Measurements from ENCODE around the gene TNC. TPM values are rescaled to one million over a fixed set of nuclear protein-coding genes. Genes with fewer than 3 reads are reported as not detected.

Gene TNC
- total and polyA plus RNA-seq, 10 of the 15 experiments (the other 5 are each of a cell fraction or from before 2014, with no cell fraction given): 0.05 to 4.2 (median 0.14) TPM

DNA sequence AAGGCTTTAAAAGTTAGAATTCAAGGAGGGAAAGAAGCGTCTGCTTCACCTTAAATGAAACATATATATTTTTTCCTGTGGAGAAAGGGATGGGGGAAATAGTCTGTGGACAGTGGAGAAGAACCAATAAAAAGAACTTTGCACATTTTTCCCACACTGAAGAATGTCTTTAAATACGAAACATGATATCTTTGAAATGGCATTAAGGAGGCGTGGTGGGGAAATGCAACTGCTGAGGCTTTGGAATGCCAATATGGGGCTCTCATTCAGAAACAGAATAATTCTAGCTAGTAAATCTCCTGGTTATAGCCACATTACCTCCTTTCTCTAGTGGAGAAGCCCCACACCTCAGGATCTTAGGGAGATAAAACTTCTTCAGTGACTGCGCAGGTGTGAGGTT, 46.8 kb downstream of the TNC start:
- WGBS (ENCODE audit: insufficient coverage, insufficient replicate concordance, low lambda C conversion rate, missing lambda C conversion rate): 21% methylated on average over 4 of the region's 4 CpGs
- H3K9me3 ChIP-seq (replicated peaks; ENCODE audit: control insufficient read depth, insufficient read depth, low read length): no peaks in the 10 kb centered on the region
- H3K36me3 ChIP-seq (ENCODE audit: control insufficient read depth in 2 of 2, insufficient read depth in 2 of 2, low read length in 1 of 2): no peaks in the 10 kb centered on the region
- peaks cover 0 to 1% of the 10 kb centered on the region in 2 experiments; a peak in 1 of 4 replicates for H3K27me3 ChIP-seq (replicated peaks in 1 of 2; ENCODE audit: control insufficient read depth in 2 of 2, insufficient read depth in 2 of 2, low read length in 1 of 2)
- ATAC-seq: no peak
- ChIA-PET POLR2A (no interaction called here), SMC1A (ENCODE audit: uncharacterized antibody, unreplicated experiment) (no interaction called here), RAD21 (ENCODE audit: unreplicated experiment) (interaction anchor here (1.0 kb wide), 1 partner anchor 12 kb away, joined by 3 read pairs; no protein-coding TSS in a partner anchor), CTCF (no interaction called here)
- no TSS peak for BruUV-seq (replicated peaks)
- no peaks in the 10 kb centered on the region for H3K79me2 ChIP-seq (ENCODE audit: control insufficient read depth, insufficient read depth, low read length)
- H2AFZ ChIP-seq (ENCODE audit: control insufficient read depth, low read depth, low read length): no peak overlapping the region
- H3K27ac ChIP-seq (ENCODE audit: control insufficient read depth, insufficient read depth): no peak overlapping the region
- FAIRE-seq: no peak
- no peaks in the 10 kb centered on the region for H3K4me1 ChIP-seq (ENCODE audit: control insufficient read depth, insufficient read depth, low read length)
- no peaks in the 10 kb centered on the region for H4K20me1 ChIP-seq (ENCODE audit: control insufficient read depth, insufficient read depth)
- no peak overlapping the region for H3K4me2 ChIP-seq (ENCODE audit: control insufficient read depth, insufficient read depth)
- in situ Hi-C loops (cut with MboI): no loop called here
- no peak overlapping the region for H3K4me3 ChIP-seq
- no peak for DNase-seq (ENCODE audit: low read depth, low spot score)
- H3K9ac ChIP-seq (ENCODE audit: control insufficient read depth, insufficient read depth, low read length): no peak overlapping the region
- intact Hi-C loops (cut with micrococcal nuclease; ENCODE audit: unreplicated experiment): no loop called here
- TF ChIP-seq, protein P1, sequence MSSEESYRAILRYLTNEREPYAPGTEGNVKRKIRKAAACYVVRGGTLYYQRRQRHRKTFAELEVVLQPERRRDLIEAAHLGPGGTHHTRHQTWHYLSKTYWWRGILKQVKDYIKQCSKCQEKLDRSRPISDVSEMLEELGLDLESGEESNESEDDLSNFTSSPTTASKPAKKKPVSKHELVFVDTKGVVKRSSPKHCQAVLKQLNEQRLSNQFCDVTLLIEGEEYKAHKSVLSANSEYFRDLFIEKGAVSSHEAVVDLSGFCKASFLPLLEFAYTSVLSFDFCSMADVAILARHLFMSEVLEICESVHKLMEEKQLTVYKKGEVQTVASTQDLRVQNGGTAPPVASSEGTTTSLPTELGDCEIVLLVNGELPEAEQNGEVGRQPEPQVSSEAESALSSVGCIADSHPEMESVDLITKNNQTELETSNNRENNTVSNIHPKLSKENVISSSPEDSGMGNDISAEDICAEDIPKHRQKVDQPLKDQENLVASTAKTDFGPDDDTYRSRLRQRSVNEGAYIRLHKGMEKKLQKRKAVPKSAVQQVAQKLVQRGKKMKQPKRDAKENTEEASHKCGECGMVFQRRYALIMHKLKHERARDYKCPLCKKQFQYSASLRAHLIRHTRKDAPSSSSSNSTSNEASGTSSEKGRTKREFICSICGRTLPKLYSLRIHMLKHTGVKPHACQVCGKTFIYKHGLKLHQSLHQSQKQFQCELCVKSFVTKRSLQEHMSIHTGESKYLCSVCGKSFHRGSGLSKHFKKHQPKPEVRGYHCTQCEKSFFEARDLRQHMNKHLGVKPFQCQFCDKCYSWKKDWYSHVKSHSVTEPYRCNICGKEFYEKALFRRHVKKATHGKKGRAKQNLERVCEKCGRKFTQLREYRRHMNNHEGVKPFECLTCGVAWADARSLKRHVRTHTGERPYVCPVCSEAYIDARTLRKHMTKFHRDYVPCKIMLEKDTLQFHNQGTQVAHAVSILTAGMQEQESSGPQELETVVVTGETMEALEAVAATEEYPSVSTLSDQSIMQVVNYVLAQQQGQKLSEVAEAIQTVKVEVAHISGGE (CRISPR knock-in tag; IDR thresholded peaks at IDR 0.05): no peak
- TF ChIP-seq EP300 (IDR thresholded peaks at IDR 0.05; ENCODE audit: borderline replicate concordance in 1 of 2, control insufficient read depth in 1 of 2, low read depth in 2 of 2, low read length in 2 of 2) (no peak), BHLHE40 (IDR thresholded peaks at IDR 0.05; ENCODE audit: borderline replicate concordance in 1 of 2, low read depth in 2 of 2, low read length in 1 of 2) (no peak), HCFC1 (IDR thresholded peaks at IDR 0.05; ENCODE audit: low read length) (no peak), PAX5 (IDR thresholded peaks at IDR 0.05; ENCODE audit: borderline replicate concordance, low read depth, low read length) (no peak), RBBP5 (conservative IDR thresholded peaks at IDR 0.05) (no peak), NRF1 (conservative IDR thresholded peaks at IDR 0.05; ENCODE audit: low read depth, low read length) (no peak), PRDM15 (CRISPR knock-in tag; IDR thresholded peaks at IDR 0.05) (no peak), ATF7 (IDR thresholded peaks at IDR 0.05; ENCODE audit: low read depth) (no peak), MAX (IDR thresholded peaks at IDR 0.05; ENCODE audit: low read depth, low read length) (no peak), RUNX3 (IDR thresholded peaks at IDR 0.05; ENCODE audit: low read length) (no peak), SREBF1 (IDR thresholded peaks at IDR 0.05; ENCODE audit: low read length) (no peak), USF1 (IDR thresholded peaks at IDR 0.05; ENCODE audit: borderline replicate concordance, extremely low read length, insufficient read depth, low read depth, low read length) (no peak)
